Endothelial cell of umbilical vein (primary cell): ENCODE data around the gene RASSF10. TPM values are rescaled to one million over a fixed set of nuclear protein-coding genes. Genes with fewer than 3 reads are reported as not detected.

Source experiments
- BruUV-seq: library from RNA; stranded (reverse); fragments of 400-500 nt; replicated peaks from 2 replicates; lab custom pipeline; 2021; lab: Mats Ljungman, UMichigan
- CTCF ChIA-PET: fragments of 300-600, 350-600 bp; sonication (Branson Sonifier 250); formaldehyde crosslinking; loops from one replicate; lab custom pipeline; 2021; ENCODE audit warnings: antibody characterized with exemption, inconsistent platforms; lab: Charles Lee
- POLR2A ChIA-PET: fragments of 300-600, 350-600 bp; sonication (Branson Sonifier 250); formaldehyde crosslinking; loops from one replicate; lab custom pipeline; 2021; ENCODE audit warnings: antibody characterized with exemption, inconsistent platforms; lab: Charles Lee
- DNase-seq: peaks from one replicate; pipeline ENCODE4 v3.0.0-alpha.2; 2011; ENCODE audit warnings: low read depth, low spot score
- FAIRE-seq: peaks from 2 replicates; lab custom pipeline; 2011; peaks lifted over from hg19 to GRCh38; lab: Jason Lieb, UNC
- H2AFZ ChIP-seq: 2 replicates; pipeline ENCODE4 v1.6.0; 2012; ENCODE audit warnings: low read depth, low read length, control low read depth, inconsistent platforms
- H3K27ac ChIP-seq: 2 replicates; pipeline ENCODE4 v1.5.1; 2011; ENCODE audit warnings: low read depth, mild to moderate bottlenecking, control low read depth, low read length, moderate library complexity; ENCODE audit not compliant: insufficient read depth
- H3K27me3 ChIP-seq, 2 experiments: 2 replicates each; pipeline versions ENCODE4 v1.6.0 to v1.6.1; 2011; ENCODE audit warnings: low read length in 2 of 2, mixed read lengths in 1 of 2; ENCODE audit not compliant: control insufficient read depth in 2 of 2, insufficient read depth in 2 of 2
- H3K36me3 ChIP-seq, 2 experiments: 2 replicates in 1 of 2; 3 replicates in 1 of 2; pipeline ENCODE4 v1.5.1; 2011; ENCODE audit warnings: low read length in 2 of 2, mild to moderate bottlenecking in 1 of 2, moderate library complexity in 1 of 2; ENCODE audit not compliant: control insufficient read depth in 2 of 2, insufficient read depth in 2 of 2; ENCODE audit errors: extremely low read depth in 1 of 2
- H3K4me1 ChIP-seq: 3 replicates; pipeline ENCODE4 v1.5.1; 2011; ENCODE audit warnings: mild to moderate bottlenecking, low read length; ENCODE audit not compliant: control insufficient read depth, insufficient read depth; ENCODE audit errors: extremely low read depth
- H3K4me2 ChIP-seq: 2 replicates; pipeline ENCODE4 v1.6.1; 2011; ENCODE audit warnings: low read length, control low read depth, mixed read lengths; ENCODE audit not compliant: insufficient read depth
- H3K4me3 ChIP-seq, 3 experiments: fragments of 200-600 bp in 1 of 3; sonication (generic), shearing (Covaris generic) in 1 of 3; replicated peaks in 1 of 3; 2 replicates each; pipeline ENCODE4 v1.5.1; 2011 to 2016; ENCODE audit warnings: control low read depth in 3 of 3, low read length in 3 of 3, mild to moderate bottlenecking in 2 of 3, inconsistent platforms in 1 of 3, low read depth in 1 of 3, moderate library complexity in 1 of 3; ENCODE audit not compliant: insufficient read depth in 1 of 3
- H3K79me2 ChIP-seq: 2 replicates; pipeline ENCODE4 v1.6.0; 2012; ENCODE audit warnings: low read length, inconsistent platforms; ENCODE audit not compliant: control insufficient read depth, insufficient read depth
- H3K9ac ChIP-seq: replicated peaks from 2 replicates; pipeline ENCODE3; 2011; ENCODE audit warnings: low read length, control low read depth; ENCODE audit not compliant: insufficient read depth; ENCODE audit errors: extremely low read depth
- H3K9me1 ChIP-seq: replicated peaks from 3 replicates; pipeline ENCODE4 v1.6.0; 2011; ENCODE audit warnings: mild to moderate bottlenecking, low read length; ENCODE audit not compliant: control insufficient read depth, insufficient read depth; ENCODE audit errors: extremely low read depth
- H3K9me3 ChIP-seq: replicated peaks from 2 replicates; pipeline ENCODE4 v1.5.1; 2012; ENCODE audit warnings: low read length, inconsistent platforms; ENCODE audit not compliant: control insufficient read depth, insufficient read depth
- H4K20me1 ChIP-seq: replicated peaks from 2 replicates; pipeline ENCODE3; 2011; ENCODE audit warnings: mild to moderate bottlenecking, low read length; ENCODE audit not compliant: control insufficient read depth, insufficient read depth; ENCODE audit errors: extremely low read depth
- EZH2 ChIP-seq: IDR thresholded peaks from 2 replicates; pipeline ENCODE4 v1.6.1; 2012; ENCODE audit warnings: borderline replicate concordance, low read depth, mild to moderate bottlenecking, moderate library complexity, low read length, inconsistent platforms; ENCODE audit not compliant: severe bottlenecking
- FOS ChIP-seq: IDR thresholded peaks from 2 replicates; pipeline ENCODE4 v1.6.1; 2011; ENCODE audit warnings: mild to moderate bottlenecking, low read length, moderate library complexity, borderline replicate concordance; ENCODE audit not compliant: insufficient read depth
- GATA2 ChIP-seq: IDR thresholded peaks from 2 replicates; pipeline ENCODE4 v1.7.0; 2011; ENCODE audit warnings: low read depth, mild to moderate bottlenecking, moderate library complexity, mixed read lengths, low read length; ENCODE audit not compliant: insufficient read length, insufficient read depth
- JUN ChIP-seq: IDR thresholded peaks from 2 replicates; pipeline ENCODE4 v1.6.1; 2011; ENCODE audit warnings: borderline replicate concordance, low read depth; ENCODE audit not compliant: insufficient read length, insufficient read depth
- MYC ChIP-seq: IDR thresholded peaks from one replicate; pipeline ENCODE4 v1.6.1; 2011; ENCODE audit warnings: mild to moderate bottlenecking, low read depth, low read length
- POLR2A ChIP-seq: IDR thresholded peaks from 2 replicates; pipeline ENCODE4 v1.6.1; 2012; ENCODE audit warnings: low read depth, mild to moderate bottlenecking, control low read depth, low read length
- POLR2AphosphoS5 ChIP-seq: IDR thresholded peaks from 2 replicates; pipeline ENCODE4 v1.6.1; 2012; ENCODE audit warnings: low read depth, mild to moderate bottlenecking, control low read depth, low read length, moderate library complexity; ENCODE audit not compliant: insufficient read depth
- dilution Hi-C: fragments of 300-500 bp; cut with MboI; formaldehyde crosslinking; loops from one replicate; pipeline ENCODE4 v1.15.0; 2019; ENCODE audit warnings: low sequenced_read_pairs; ENCODE audit not compliant: extremely low pct_ligation_motif_present
- intact Hi-C: fragments of 100-400 bp; cut with micrococcal nuclease; formaldehyde crosslinking; loops from one replicate; pipeline ENCODE4 v1.10.0; 2022
- polyA plus RNA-seq, 4 experiments: library from polyadenylated mRNA; depleted of rRNA in 3 of 4; stranded (reverse) in 3 of 4; unstranded in 1 of 4; fragments of >200 nt; gene quantifications; 2 replicates each; pipeline versions ENCODE4 v1.2.1 to v1.2.3, GENCODE V29; 2011 to 2012; ENCODE audit warnings: missing spikeins in 1 of 4
- total RNA-seq: library from RNA; stranded (reverse); gene quantifications from 2 replicates; pipeline ENCODE4 v1.2.3, GENCODE V29; 2021
- TF ChIP-seq, protein P1 (sequence below), 2 donors: IDR thresholded peaks; 1 replicate in 1 of 2; 2 replicates in 1 of 2; pipeline ENCODE4 v1.5.1; 2011; ENCODE audit warnings: low read length in 2 of 2, mild to moderate bottlenecking in 2 of 2, moderate library complexity in 2 of 2, control low read depth in 1 of 2, inconsistent platforms in 1 of 2, low read depth in 1 of 2; ENCODE audit not compliant: insufficient read depth in 1 of 2; ENCODE audit errors: extremely low read depth in 1 of 2
- TF ChIP-seq, protein P2 (sequence below): IDR thresholded peaks from 2 replicates; pipeline ENCODE4 v1.6.1; 2011; ENCODE audit not compliant: insufficient read depth, insufficient read length

RASSF10 gene
- total and polyA plus RNA-seq, 2 donors (not counting 3 experiments of a cell fraction or from before 2014, with no cell fraction given): 0.03 TPM; not detected in 1

- ChIA-PET POLR2A (no interaction called here), CTCF (no interaction called here)
- Histone ChIP-seq H3K9me3 (no peaks in the 10 kb centered on the region), H2AFZ (no peak overlapping the region), H3K79me2 (no peaks in the 10 kb centered on the region), H3K36me3 (no peaks in the 10 kb centered on the region), H3K4me1 (no peaks in the 10 kb centered on the region), H3K4me3 (no peak overlapping the region), H3K9me1 (no peaks in the 10 kb centered on the region), H3K4me2 (no peak overlapping the region), H3K9ac (no peak overlapping the region), H3K27me3 (peaks cover 8 to 21% of the 10 kb centered on the region in 2 experiments), H4K20me1 (no peaks in the 10 kb centered on the region), H3K27ac (no peak overlapping the region)
- dilution Hi-C loops (no loop called here), intact Hi-C loops (no loop called here)
- BruUV-seq: no TSS peak
- TF ChIP-seq MYC: no peak
- TF ChIP-seq GATA2: no peak
- TF ChIP-seq EZH2: no peak
- TF ChIP-seq, protein P1, sequence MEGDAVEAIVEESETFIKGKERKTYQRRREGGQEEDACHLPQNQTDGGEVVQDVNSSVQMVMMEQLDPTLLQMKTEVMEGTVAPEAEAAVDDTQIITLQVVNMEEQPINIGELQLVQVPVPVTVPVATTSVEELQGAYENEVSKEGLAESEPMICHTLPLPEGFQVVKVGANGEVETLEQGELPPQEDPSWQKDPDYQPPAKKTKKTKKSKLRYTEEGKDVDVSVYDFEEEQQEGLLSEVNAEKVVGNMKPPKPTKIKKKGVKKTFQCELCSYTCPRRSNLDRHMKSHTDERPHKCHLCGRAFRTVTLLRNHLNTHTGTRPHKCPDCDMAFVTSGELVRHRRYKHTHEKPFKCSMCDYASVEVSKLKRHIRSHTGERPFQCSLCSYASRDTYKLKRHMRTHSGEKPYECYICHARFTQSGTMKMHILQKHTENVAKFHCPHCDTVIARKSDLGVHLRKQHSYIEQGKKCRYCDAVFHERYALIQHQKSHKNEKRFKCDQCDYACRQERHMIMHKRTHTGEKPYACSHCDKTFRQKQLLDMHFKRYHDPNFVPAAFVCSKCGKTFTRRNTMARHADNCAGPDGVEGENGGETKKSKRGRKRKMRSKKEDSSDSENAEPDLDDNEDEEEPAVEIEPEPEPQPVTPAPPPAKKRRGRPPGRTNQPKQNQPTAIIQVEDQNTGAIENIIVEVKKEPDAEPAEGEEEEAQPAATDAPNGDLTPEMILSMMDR (IDR thresholded peaks at IDR 0.05; ENCODE audit: extremely low read depth in 1 of 2, insufficient read depth in 1 of 2, low read depth in 1 of 2, low read length in 2 of 2): no peak
- TF ChIP-seq POLR2AphosphoS5: no peak
- TF ChIP-seq, protein P2, sequence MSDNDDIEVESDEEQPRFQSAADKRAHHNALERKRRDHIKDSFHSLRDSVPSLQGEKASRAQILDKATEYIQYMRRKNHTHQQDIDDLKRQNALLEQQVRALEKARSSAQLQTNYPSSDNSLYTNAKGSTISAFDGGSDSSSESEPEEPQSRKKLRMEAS: no peak
- TF ChIP-seq FOS: no peak
- TF ChIP-seq JUN: no peak
- TF ChIP-seq POLR2A: no peak
- DNase-seq (no peak), FAIRE-seq (no peak)
These were observed 22.8 kb upstream of the RASSF10 start for GRCh38 chr11:12986194-12986898.
